ENCODE results near the gene PANX3. TPM values are rescaled to one million over a fixed set of nuclear protein-coding genes. Genes with fewer than 3 reads are reported as not detected.

The PANX3 gene
- polyA plus RNA-seq, 1 donor: not detected

DNA sequence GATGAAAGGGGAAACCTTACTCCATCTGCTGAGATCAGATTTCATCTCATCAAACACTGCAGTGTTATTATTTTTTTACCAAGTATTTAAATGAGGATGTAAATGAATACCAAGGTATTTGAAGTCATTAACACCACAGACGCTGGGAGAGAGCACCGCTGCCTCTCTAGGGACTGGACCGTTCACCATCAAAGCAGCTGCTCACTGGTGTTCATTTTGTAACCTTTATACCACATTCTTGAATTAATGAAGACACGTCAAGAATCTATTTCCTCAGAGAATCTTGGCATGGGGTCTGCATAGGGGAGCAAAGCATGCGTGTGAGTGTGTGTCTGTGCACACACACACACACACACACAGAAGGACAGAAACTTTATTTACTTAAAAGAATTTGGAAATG, 46.7 kb downstream of the PANX3 start:
- no peak for DNase-seq

DNA sequence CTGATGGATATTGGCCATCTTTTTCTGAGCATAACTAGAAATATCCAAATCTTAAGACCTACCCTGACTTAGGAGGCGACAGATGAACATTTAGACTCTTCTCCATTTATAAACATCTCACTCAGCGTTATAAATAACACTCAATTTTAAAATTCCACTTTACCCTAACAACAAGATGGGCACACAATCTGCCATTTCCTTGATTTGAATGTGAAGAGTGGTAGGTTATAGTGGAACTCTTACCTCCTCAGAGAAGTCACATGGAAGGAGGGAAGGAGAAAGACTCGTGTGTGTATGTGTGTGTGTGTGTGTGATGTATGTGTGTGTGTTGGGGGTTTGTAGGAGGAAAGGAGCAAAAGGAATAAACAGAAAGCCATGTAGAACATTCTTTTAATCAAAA, 47.3 kb downstream of the PANX3 start:
- no peak for DNase-seq

DNA sequence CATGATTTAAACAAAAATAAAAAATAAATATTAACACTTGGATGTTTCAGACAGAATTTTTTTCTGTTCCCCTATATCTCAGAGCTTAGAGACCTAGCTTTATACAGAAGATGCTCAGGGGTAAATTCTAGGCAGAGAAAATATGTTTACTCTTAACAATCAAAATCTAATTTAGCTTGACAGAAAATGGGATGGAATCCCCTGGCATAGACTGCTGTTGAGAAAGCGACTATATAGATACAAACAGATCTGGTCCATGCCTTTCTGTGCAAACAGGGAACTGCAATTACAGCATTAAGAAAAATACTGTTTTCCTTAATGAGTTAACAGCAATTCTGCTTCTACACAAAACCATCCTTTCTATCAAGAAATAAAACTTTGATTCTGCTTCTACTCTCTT, 47.8 kb downstream of the PANX3 start:
- DNase-seq: no peak

DNA sequence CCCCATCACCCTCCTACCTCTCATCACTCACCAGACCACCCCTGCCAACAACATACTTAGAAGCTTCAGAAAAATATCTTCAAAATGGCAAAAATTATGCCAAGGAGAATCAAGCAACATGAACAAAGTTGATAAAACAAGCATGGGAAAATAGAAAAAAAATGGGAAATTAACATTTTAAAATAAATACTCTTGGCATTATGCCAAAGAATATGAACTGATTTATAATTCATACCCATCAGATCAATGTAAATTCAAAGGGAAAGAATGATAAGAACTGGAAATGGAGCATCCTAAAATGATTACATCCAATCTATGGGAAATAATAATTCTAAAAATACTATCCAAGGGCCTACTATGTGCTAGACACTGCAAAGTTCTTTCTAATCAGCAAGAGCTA, 50.3 kb downstream of the PANX3 start:
- no peak for DNase-seq

DNA sequence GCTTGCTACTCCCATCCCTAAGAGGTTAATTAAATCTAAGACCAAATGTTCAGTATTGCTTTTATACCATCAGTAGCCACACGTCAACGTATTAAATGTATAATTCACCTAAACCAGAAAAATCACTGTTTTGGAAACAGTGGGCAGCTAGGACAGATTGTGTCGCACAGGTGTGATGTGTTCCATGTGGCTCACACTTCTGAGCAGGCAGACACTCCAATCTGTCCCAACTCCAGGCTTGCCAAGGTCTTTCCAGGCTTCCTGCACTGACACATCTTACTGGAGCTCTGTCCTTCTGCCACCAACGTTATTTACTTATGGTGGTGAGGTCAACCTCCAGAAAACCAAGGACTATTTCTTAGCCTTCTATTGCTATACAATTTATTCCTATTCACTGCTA, 50.9 kb downstream of the PANX3 start:
- no peak for DNase-seq

DNA sequence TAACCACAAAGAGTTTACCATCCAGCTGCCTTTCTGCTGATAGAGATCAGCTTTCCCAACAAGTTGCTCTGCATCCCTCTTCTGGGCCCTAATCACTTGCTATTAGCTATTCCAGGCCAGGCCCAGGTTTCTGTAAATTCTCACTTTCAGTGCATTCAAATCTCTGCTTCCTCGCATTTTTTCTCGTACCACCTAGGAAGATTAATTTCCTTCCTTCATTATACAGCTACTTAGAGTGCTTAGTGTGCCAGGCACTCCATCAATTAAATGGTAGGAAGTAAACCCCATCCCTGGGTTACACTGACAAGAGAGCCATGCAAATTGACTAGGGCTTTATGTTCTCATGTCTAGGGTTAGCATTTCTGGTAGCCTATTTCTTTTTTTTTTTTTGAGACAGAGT, 52.6 kb downstream of the PANX3 start:
- no peak for DNase-seq

DNA sequence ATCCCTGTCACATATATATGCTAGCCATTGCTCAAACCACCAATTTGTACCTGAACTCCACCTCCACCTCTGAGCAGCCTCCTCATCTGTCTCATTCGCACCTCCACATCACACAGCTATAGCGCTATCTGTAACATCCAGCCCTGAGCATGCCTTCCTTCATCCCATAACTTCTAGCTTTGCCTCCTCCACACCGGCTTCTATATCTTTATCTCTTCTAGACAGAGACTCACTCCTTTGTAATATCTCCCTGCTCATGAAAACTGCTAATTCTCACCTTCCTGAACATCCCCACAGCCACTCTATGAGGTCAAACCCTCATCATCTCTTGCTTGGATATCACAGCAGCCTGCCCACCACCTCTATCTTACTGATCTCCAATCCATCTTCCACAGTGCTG, 56.4 kb downstream of the PANX3 start:
- no peak for DNase-seq

DNA sequence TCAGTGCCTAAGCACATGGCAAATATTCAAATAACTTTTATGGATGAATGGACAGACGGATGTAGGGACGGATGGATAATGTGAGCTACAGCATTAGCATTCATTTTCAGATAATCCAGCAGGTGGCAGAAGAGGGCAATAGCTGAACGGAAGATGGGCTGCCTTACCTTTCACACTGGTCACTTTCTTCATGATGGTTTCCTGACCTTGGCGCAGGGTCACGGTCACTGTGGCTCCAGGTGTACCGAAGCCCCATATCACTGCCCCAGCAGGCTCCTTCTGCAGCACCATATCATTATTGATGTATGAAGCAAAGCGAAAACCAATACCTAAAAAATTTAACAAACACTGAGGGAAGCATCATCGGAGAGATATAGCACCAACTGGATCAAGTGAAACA, 58.0 kb downstream of the PANX3 start:
- DNase-seq: peak; percentile 38

Other genes starting within 250 kb of the PANX3 start
- not detected for gene OR8B2, start 226.9 kb upstream of the PANX3 start, polyA plus RNA-seq (ENCODE audit: insufficient read length)
- gene OR8B3, start 212.4 kb upstream of the PANX3 start, polyA plus RNA-seq (ENCODE audit: insufficient read length): not detected
- not detected for gene OR8B4, start 186.6 kb upstream of the PANX3 start, polyA plus RNA-seq (ENCODE audit: insufficient read length)
- gene OR8B8, start 165.7 kb upstream of the PANX3 start, polyA plus RNA-seq (ENCODE audit: insufficient read length): not detected
- gene OR8B12, start 67.8 kb upstream of the PANX3 start, polyA plus RNA-seq (ENCODE audit: insufficient read length): not detected
- 0.05 TPM for gene OR8A1, start 41.4 kb upstream of the PANX3 start, polyA plus RNA-seq (ENCODE audit: insufficient read length)
- 38.8 TPM for gene TBRG1, start 11.4 kb downstream of the PANX3 start, polyA plus RNA-seq (ENCODE audit: insufficient read length)
- gene SIAE, start 62.3 kb downstream of the PANX3 start, polyA plus RNA-seq (ENCODE audit: insufficient read length): 31.5 TPM
- 25.3 TPM for gene SPA17, start 62.5 kb downstream of the PANX3 start, polyA plus RNA-seq (ENCODE audit: insufficient read length)
- 13.6 TPM for gene NRGN, start 128.5 kb downstream of the PANX3 start, polyA plus RNA-seq (ENCODE audit: insufficient read length)
- gene VSIG2, start 140.8 kb downstream of the PANX3 start, polyA plus RNA-seq (ENCODE audit: insufficient read length): 8.5 TPM
- 55.2 TPM for gene ESAM, start 150.9 kb downstream of the PANX3 start, polyA plus RNA-seq (ENCODE audit: insufficient read length)
- gene MSANTD2, start 189.0 kb downstream of the PANX3 start, polyA plus RNA-seq (ENCODE audit: insufficient read length): 49.5 TPM